C4-2B (cell line): Measurements from ENCODE around the gene C1QTNF6.

Experiments
- H3K27ac ChIP-seq: fragments of 450-650 bp; 2 replicates; pipeline ENCODE4 v1.5.1; 2017
- ZFX ChIP-seq: fragments of 450-650 bp; IDR thresholded peaks from 2 replicates; pipeline ENCODE4 v1.6.1; 2017
- TF ChIP-seq, protein P1 (sequence below): fragments of 450-650 bp; conservative IDR thresholded peaks from 2 replicates; pipeline ENCODE4 v1.5.1; 2017; ENCODE audit warnings: mild to moderate bottlenecking

Gene C1QTNF6

DNA sequence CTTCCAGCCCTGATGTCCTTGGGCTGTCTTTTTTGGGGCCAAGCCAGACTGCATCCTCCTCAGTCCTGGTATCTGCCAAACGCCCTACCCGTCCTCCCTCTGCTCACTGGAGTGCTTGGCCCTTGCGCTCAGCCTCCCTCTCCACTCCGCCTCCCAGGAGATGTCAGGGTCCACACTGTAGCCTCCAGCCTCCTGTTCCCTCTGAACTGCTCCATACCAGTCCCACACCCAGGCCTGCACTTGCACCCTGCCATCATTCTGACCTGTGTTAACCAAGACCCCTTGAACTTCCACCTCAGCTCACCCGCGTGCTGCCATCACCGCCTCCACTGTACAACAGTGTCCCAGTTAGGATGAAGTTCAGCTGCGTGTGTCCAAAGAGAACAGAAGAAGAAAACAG is 32.1 kb downstream of the C1QTNF6 start:
- H3K27ac ChIP-seq, result no peak overlapping the region
- TF ChIP-seq ZFX, result no peak
- TF ChIP-seq, protein P1, sequence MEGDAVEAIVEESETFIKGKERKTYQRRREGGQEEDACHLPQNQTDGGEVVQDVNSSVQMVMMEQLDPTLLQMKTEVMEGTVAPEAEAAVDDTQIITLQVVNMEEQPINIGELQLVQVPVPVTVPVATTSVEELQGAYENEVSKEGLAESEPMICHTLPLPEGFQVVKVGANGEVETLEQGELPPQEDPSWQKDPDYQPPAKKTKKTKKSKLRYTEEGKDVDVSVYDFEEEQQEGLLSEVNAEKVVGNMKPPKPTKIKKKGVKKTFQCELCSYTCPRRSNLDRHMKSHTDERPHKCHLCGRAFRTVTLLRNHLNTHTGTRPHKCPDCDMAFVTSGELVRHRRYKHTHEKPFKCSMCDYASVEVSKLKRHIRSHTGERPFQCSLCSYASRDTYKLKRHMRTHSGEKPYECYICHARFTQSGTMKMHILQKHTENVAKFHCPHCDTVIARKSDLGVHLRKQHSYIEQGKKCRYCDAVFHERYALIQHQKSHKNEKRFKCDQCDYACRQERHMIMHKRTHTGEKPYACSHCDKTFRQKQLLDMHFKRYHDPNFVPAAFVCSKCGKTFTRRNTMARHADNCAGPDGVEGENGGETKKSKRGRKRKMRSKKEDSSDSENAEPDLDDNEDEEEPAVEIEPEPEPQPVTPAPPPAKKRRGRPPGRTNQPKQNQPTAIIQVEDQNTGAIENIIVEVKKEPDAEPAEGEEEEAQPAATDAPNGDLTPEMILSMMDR, result no peak

DNA sequence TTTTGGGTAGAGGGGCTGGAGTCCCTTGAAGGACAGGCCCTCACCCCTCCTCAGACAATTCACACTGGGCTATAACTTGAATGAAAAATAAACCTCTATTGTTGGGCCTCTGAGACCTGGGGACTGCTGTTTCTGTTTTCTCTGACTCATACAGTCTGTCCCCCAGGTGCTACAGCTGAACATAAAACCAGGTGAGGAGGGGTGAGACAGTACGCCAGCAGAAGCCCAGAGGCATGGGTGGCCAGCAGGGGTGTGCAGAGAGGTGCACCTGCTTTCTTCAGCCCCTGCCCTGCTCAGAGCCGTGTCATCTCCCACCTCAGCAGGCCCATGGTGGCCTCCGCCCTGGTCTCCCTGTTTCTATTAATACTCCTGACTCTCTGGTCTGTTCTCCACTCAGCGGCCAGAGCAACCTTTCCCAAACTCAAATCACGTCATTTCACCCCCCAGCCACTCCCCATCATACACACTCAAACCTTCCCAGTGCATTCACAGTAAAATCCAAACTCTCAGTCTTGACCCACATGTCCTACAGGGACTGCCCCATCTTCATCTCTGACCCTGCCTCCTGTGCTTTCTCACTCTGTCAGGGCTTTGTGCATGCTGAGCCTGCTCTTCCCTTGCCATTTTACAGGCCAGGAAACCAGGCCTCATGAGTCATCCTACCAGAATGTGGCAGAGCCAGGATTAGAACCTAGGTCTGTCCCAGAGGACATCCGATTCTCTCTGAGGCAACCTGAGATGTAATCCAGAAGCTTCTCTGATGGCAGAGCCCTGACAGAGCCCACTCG is 32.9 kb downstream of the C1QTNF6 start:
- TF ChIP-seq, protein P1, result no peak
- H3K27ac ChIP-seq, result no peak overlapping the region

DNA sequence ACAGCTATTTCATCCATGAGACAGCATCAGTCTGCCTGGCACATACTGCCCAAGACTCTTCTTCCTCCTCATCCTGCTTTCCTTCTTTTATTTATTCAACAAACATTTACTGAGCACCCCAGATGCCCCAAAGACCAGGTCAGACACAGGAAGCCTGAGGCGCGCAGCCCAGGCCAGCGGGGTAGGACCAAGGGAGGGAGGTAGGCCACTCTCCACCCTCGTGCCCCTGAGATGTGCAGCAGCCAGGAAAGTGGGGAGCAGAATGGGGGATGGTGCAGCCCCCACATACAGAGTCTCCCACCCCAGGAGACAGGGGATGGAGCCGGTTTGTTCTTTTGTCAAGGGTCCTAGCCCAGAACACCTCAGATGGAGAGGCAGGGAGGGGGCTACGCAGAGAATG is 34.1 kb downstream of the C1QTNF6 start:
- no peak overlapping the region for H3K27ac ChIP-seq
- TF ChIP-seq ZFX, result no peak
- TF ChIP-seq, protein P1, result no peak

DNA sequence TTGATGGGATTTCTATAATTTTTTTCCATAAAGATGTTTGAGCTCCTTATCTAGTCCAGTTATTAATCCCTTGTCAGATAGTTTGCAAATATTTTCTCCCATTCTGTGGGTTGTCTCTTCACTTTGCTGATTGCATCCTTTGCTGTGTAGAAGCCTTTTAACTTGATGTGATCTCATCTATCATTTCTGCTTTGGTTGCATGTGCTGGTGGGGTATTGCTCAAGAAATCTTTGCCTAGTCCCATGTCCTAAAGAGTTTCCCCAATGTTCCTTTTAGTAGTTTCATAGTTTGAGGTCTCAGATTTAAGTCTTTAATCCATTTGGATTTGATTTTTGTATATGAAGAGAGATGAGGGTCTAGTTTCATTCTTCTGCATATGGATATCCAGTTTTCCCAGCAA is 36.6 kb downstream of the C1QTNF6 start:
- TF ChIP-seq, protein P1, result no peak
- TF ChIP-seq ZFX, result no peak
- H3K27ac ChIP-seq, result no peak overlapping the region

DNA sequence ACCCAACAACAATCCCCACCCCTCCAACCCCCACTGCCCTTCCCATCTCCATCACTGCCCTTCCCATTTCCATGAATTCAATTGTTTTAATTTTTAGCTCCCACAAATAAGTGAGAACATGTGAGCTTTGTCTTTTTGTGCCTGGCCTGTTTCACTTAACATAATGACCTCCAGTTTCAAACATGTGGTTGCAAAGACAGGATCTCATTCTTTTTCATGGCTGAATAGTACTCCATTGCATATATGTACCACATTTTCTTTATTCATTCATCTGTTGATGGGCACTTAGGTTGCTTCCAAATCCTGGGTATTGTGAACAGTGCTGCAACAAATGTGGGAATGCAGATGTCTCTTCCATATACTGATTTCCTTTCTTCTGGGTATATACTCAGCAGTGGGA is 37.3 kb downstream of the C1QTNF6 start:
- no peak overlapping the region for H3K27ac ChIP-seq
- TF ChIP-seq, protein P1, result no peak
- no peak for TF ChIP-seq ZFX

DNA sequence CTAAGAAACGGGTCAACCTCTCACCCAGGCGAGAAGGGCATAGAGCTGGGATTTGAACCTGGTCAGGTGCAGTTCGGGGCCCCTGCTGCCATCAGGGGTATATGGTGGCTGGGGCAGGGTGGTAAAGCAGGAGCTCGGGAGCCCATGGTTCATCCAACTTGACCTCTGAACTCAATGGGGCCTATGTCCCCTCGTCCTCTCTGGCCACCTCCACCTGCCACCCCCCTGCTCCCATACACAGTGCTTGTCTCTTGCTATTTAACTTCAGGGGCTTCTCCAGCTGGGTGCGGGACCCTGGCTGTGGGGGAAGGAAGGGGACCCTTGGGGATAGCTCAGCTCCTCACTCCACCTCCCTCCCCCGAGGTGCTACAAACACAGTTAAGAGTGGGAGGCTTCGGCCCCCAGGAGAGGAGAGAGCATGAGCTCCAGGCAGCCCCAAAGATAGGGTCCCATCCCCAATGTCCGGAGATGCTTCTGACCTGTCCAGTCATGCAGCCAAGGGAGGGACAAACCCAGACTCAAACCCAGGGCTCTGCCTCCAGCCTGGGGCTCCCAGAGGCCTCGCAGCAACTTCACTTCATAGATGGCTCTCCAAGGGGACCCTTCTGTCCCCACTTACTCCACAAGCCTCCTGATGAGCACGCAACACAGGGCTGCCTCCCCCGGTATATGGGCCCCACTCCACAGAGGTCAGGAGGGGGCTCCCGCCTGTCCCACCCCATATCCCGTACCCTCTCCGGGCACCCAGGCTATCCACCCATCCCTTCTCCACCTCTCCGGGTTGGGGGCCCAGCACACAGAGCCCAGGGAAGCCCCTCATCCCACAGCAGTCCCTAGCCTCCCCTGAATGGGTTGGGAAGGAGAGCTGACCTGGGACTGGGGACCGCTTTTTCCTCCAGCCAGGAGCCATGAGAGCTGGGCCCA is 39.0 kb downstream of the C1QTNF6 start:
- H3K27ac ChIP-seq, result no peak overlapping the region

More for the DNA sequence above, 39.0 kb downstream of the C1QTNF6 start:
- no peak for TF ChIP-seq ZFX
- TF ChIP-seq, protein P1, result no peak
